GM12878 (cell line): ENCODE data around the gene TSHZ2. TPM values are rescaled to one million over a fixed set of nuclear protein-coding genes. Genes with fewer than 3 reads are reported as not detected.

Experiments used
- ATAC-seq: fragments of 200-7000 bp; cut with Tn5 transposase; 3 replicates; pipeline ENCODE4 v1.9.1; 2020; ENCODE audit warnings: mild to moderate bottlenecking, moderate library complexity
- BruUV-seq: library from RNA; stranded (reverse); fragments of 400-500 nt; replicated peaks from 2 replicates; lab custom pipeline; 2021; lab: Mats Ljungman, UMichigan
- CTCF ChIA-PET: fragments of 300-600 bp; sonication (Branson Sonifier 250); formaldehyde crosslinking; extraction: SDS; loops from one replicate; lab custom pipeline; 2021; ENCODE audit warnings: inconsistent platforms; lab: Yijun Ruan, JAX
- POLR2A ChIA-PET: fragments of 350-600 bp; formaldehyde crosslinking; extraction: SDS; loops from one replicate; lab custom pipeline; 2021; ENCODE audit warnings: inconsistent platforms; lab: Charles Lee
- RAD21 ChIA-PET: fragments of 300-600 bp; sonication (Branson Sonifier 250); formaldehyde crosslinking; loops from one replicate; lab custom pipeline; 2023; ENCODE audit warnings: antibody characterized with exemption; ENCODE audit not compliant: unreplicated experiment; lab: Charles Lee
- SMC1A ChIA-PET: fragments of 300-600 bp; sonication (Branson Sonifier 250); formaldehyde crosslinking; loops from one replicate; lab custom pipeline; 2023; ENCODE audit not compliant: unreplicated experiment, uncharacterized antibody; lab: Charles Lee
- DNase-seq: peaks from one replicate; pipeline ENCODE4 v3.0.0-alpha.2; 2011; ENCODE audit warnings: low read depth, low spot score
- FAIRE-seq: peaks from 3 replicates; lab custom pipeline; 2011; peaks lifted over from hg19 to GRCh38; lab: Jason Lieb, UNC
- H2AFZ ChIP-seq: 2 replicates; pipeline ENCODE4 v1.6.0; 2011; ENCODE audit warnings: low read depth, low read length, control low read depth; ENCODE audit not compliant: control insufficient read depth
- H3K27ac ChIP-seq: 2 replicates; pipeline ENCODE4 v1.5.1; 2011; ENCODE audit warnings: control low read depth; ENCODE audit not compliant: control insufficient read depth, insufficient read depth
- H3K27me3 ChIP-seq, 2 experiments: replicated peaks in 1 of 2; 2 replicates each; pipeline versions ENCODE4 v1.6.0 to v1.6.1; 2011; ENCODE audit warnings: low read length in 1 of 2; ENCODE audit not compliant: control insufficient read depth in 2 of 2, insufficient read depth in 2 of 2
- H3K36me3 ChIP-seq, 2 experiments: 2 replicates each; pipeline ENCODE4 v1.5.1; 2011; ENCODE audit warnings: low read length in 1 of 2; ENCODE audit not compliant: control insufficient read depth in 2 of 2, insufficient read depth in 2 of 2
- H3K4me1 ChIP-seq: 2 replicates; pipeline ENCODE4 v1.6.1; 2011; ENCODE audit warnings: mild to moderate bottlenecking, low read length, moderate library complexity, mixed read lengths; ENCODE audit not compliant: control insufficient read depth, insufficient read depth
- H3K4me2 ChIP-seq: 2 replicates; pipeline ENCODE4 v1.6.0; 2011; ENCODE audit warnings: control low read depth; ENCODE audit not compliant: control insufficient read depth, insufficient read depth
- H3K4me3 ChIP-seq: fragments of 200-600 bp; sonication (generic); 2 replicates; pipeline ENCODE4 v1.5.1; 2016
- H3K79me2 ChIP-seq: 2 replicates; pipeline ENCODE4 v1.6.0; 2011; ENCODE audit warnings: low read length; ENCODE audit not compliant: control insufficient read depth, insufficient read depth
- H3K9ac ChIP-seq: 2 replicates; pipeline ENCODE4 v1.8.0; 2011; ENCODE audit warnings: low read length, control low read depth, mixed read lengths; ENCODE audit not compliant: control insufficient read depth, insufficient read depth
- H3K9me3 ChIP-seq: replicated peaks from 3 replicates; pipeline ENCODE4 v1.5.1; 2011; ENCODE audit warnings: mild to moderate bottlenecking, low read length; ENCODE audit not compliant: control insufficient read depth, insufficient read depth
- H4K20me1 ChIP-seq: 2 replicates; pipeline ENCODE4 v1.6.0; 2011; ENCODE audit not compliant: control insufficient read depth, insufficient read depth
- BHLHE40 ChIP-seq, 2 experiments: fragments of 450-650 bp in 1 of 2; IDR thresholded peaks; 2 replicates each; pipeline ENCODE4 v1.6.1; 2011 to 2017; ENCODE audit warnings: low read depth in 2 of 2, borderline replicate concordance in 1 of 2, improper control_type of control experiment in 1 of 2, low read length in 1 of 2, mild to moderate bottlenecking in 1 of 2
- CHD2 ChIP-seq: IDR thresholded peaks from 2 replicates; pipeline ENCODE4 v1.6.1; 2011; ENCODE audit warnings: low read depth, low read length, improper control_type of control experiment, borderline replicate concordance
- CUX1 ChIP-seq: IDR thresholded peaks from 2 replicates; pipeline ENCODE4 v1.6.1; 2012; ENCODE audit warnings: improper control_type of control experiment, low read depth, low read length; ENCODE audit not compliant: insufficient replicate concordance
- MTA2 ChIP-seq: fragments of 450-650 bp; IDR thresholded peaks from 2 replicates; pipeline ENCODE4 v1.6.1; 2016; ENCODE audit warnings: low read depth, mild to moderate bottlenecking, moderate library complexity
- SMAD1 ChIP-seq: fragments of 450-650 bp; IDR thresholded peaks from 2 replicates; pipeline ENCODE4 v1.6.1; 2018; ENCODE audit warnings: mild to moderate bottlenecking, low read depth; ENCODE audit not compliant: partially characterized antibody
- WGBS: methylation state at CpG from one replicate; pipeline ENCODE4 v1.1.6; 2016; ENCODE audit warnings: low lambda C conversion rate; ENCODE audit not compliant: insufficient replicate concordance, insufficient coverage; ENCODE audit errors: missing lambda C conversion rate; 5-methylcytosine and 5-hydroxymethylcytosine counted together
- in situ Hi-C: fragments of 300-500 bp; cut with MboI; formaldehyde crosslinking; loops from 9 replicates; pipeline ENCODE4 v1.14.3; 2018; ENCODE audit warnings: mixed read lengths
- intact Hi-C: fragments of 100-400 bp; cut with micrococcal nuclease; formaldehyde crosslinking; loops from one replicate; pipeline ENCODE4 v1.14.2; 2022; ENCODE audit not compliant: unreplicated experiment
- polyA plus RNA-seq, 11 experiments: library from polyadenylated mRNA; depleted of rRNA in 4 of 11; unstranded in 6 of 11; stranded (reverse) in 5 of 11; fragments of >200 nt; fragmentation: Nextera tagmentation in 4 of 11; fragmentation: Illumina TruSeq in 1 of 11; extraction: Ambion mirVana in 4 of 11; extraction: Trizol in 1 of 11; gene quantifications; 1 replicate in 1 of 11; 2 replicates in 10 of 11; pipeline versions ENCODE4 v1.2.1 to v1.2.3, GENCODE V29; 2011 to 2016; ENCODE audit warnings: inconsistent platforms in 2 of 11, missing spikeins in 2 of 11, low read depth in 1 of 11
- total RNA-seq, 4 experiments: library from RNA; depleted of rRNA in 3 of 4; stranded (reverse); fragments of >200 nt in 3 of 4; fragmentation: Illumina TruSeq in 1 of 4; extraction: Trizol in 1 of 4; gene quantifications; 2 replicates each; pipeline versions ENCODE4 v1.2.1 to v1.2.3, GENCODE V29; 2013 to 2021

The TSHZ2 gene
- total and polyA plus RNA-seq, 10 of the 15 experiments (the other 5 are each of a cell fraction or from before 2014, with no cell fraction given), result 0.01 to 0.86 (median 0.13) TPM; not detected in 2

- SMC1A ChIA-PET, result interaction anchor here (0.7 kb wide), 1 partner anchor 155 kb away, joined by 3 read pairs; no protein-coding TSS in a partner anchor
- in situ Hi-C loops, result no loop called here
- CTCF ChIA-PET, result interaction anchor here (0.6 kb wide), 1 partner anchor 10 kb away, joined by 3 read pairs; no protein-coding TSS in a partner anchor
- H3K4me2 ChIP-seq, result no peak overlapping the region
- no peak for ATAC-seq
- no peak overlapping the region for H3K9ac ChIP-seq
- TF ChIP-seq MTA2 (no peak), CHD2 (no peak)
- TF ChIP-seq, all 136 proteins: peak for 0
- 30% methylated on average over 6 of the region's 6 CpGs for WGBS
- intact Hi-C loops, result loop anchor here (10.0 kb wide), 1 partner anchor 276 kb away; no protein-coding TSS in a partner anchor
- no peaks in the 10 kb centered on the region for H3K36me3 ChIP-seq
- H3K9me3 ChIP-seq, result no peaks in the 10 kb centered on the region
- H3K27ac ChIP-seq, result no peak overlapping the region
- no peak for FAIRE-seq
- BruUV-seq, result no TSS peak
- no peak overlapping the region for H2AFZ ChIP-seq
- no peak overlapping the region for H3K4me3 ChIP-seq
- ChIA-PET POLR2A (no interaction called here), RAD21 (no interaction called here)
- DNase-seq, result no peak
- H3K4me1 ChIP-seq, result no peaks in the 10 kb centered on the region
- H3K79me2 ChIP-seq, result no peaks in the 10 kb centered on the region
- H4K20me1 ChIP-seq, result no peaks in the 10 kb centered on the region
- no peaks in the 10 kb centered on the region for H3K27me3 ChIP-seq
These were observed 286.6 kb downstream of the TSHZ2 start for GRCh38 chr20:53258741-53259140.

- CTCF ChIA-PET, result interaction anchor here (0.6 kb wide), 1 partner anchor 560 kb away, joined by 3 read pairs; no protein-coding TSS in a partner anchor
- Histone ChIP-seq H3K4me1 (no peaks in the 10 kb centered on the region), H2AFZ (no peak overlapping the region), H3K27ac (no peak overlapping the region), H3K36me3 (no peaks in the 10 kb centered on the region), H3K9me3 (no peaks in the 10 kb centered on the region), H3K27me3 (peaks cover 0 to 1% of the 10 kb centered on the region in 2 experiments; a peak in 2 of 4 replicates), H4K20me1 (no peaks in the 10 kb centered on the region), H3K9ac (no peak overlapping the region), H3K79me2 (no peaks in the 10 kb centered on the region), H3K4me2 (no peak overlapping the region), H3K4me3 (no peak overlapping the region)
- in situ Hi-C loops, result no loop called here
- RAD21 ChIA-PET, result no interaction called here
- intact Hi-C loops, result no loop called here
- FAIRE-seq (no peak), DNase-seq (no peak), ATAC-seq (no peak)
- TF ChIP-seq SMAD1 (no peak), CUX1 (no peak), BHLHE40 (IDR thresholded peaks at IDR 0.05; ENCODE audit: borderline replicate concordance in 1 of 2, low read depth in 2 of 2, low read length in 1 of 2) (no peak)
- no TSS peak for BruUV-seq
- WGBS, result 72% methylated on average over 3 of the region's 3 CpGs
- POLR2A ChIA-PET, result no interaction called here
- SMC1A ChIA-PET, result no interaction called here
These were observed 288.0 kb downstream of the TSHZ2 start for GRCh38 chr20:53260168-53260567.
